Activated gamma-delta T cell treated with anti-CD3 and anti-CD28 coated beads, Interleukin-2, amount 50 U/mL, for 16 hours (primary cell): Measurements from ENCODE around the gene ZFAND5.

Experiments used
- DNase-seq: peaks from one replicate; pipeline ENCODE4 v3.0.0-alpha.2; 2020; ENCODE audit warnings: low read depth

Gene ZFAND5, protein sequence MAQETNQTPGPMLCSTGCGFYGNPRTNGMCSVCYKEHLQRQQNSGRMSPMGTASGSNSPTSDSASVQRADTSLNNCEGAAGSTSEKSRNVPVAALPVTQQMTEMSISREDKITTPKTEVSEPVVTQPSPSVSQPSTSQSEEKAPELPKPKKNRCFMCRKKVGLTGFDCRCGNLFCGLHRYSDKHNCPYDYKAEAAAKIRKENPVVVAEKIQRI

DNA sequence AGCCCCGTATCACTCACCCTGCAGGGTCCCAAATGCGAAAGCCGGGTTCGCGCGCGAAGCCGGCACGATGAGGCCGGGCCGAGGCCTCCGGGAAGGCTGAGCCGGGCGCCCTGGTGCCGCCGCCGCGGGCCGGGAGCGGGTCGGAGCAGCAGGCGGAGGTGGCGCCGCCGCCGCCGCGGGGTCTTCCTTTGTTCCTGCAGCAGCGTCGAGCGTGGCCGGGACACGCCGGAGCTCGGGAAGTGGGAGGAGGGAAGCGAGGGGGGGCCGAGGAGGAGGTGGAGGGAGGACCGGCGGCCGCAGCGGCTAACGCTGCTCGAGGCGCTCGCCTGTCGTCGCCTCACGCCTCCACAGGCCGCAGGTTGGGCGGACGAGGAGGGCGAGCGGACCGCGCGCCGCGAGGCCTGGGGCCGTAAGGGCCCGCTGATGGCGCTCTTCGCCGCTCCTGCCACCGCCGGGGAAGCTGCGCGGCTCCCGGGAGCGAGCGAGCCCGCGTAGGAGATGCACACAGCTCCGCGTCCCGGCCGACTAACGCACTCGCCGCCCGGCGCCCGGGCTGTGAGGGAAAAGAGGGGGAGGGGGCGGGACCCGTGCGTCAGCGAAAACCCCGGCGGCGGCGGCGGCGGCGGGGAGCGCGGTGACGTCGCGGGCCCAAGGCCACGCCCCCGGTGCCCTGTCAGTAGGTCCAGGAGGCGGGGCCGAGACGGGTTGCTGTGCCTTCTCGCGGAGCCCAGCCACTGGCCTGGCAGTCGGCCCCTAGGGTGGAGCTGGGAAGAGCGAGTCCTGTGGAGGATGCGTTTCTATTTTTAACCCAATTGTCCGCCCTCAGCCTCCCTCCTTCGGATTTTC, at the start of gene ZFAND5:
ZFAND5 (minus strand) TSS at position 530 of the 846 bp plus-strand sequence. CDS start 4,430 bp downstream, outside the sequence.
- peak; percentile 91 for DNase-seq

- no peak for DNase-seq
Observed at GRCh38 chr9:72412483-72413040, 47.6 kb upstream of the ZFAND5 start.

DNA sequence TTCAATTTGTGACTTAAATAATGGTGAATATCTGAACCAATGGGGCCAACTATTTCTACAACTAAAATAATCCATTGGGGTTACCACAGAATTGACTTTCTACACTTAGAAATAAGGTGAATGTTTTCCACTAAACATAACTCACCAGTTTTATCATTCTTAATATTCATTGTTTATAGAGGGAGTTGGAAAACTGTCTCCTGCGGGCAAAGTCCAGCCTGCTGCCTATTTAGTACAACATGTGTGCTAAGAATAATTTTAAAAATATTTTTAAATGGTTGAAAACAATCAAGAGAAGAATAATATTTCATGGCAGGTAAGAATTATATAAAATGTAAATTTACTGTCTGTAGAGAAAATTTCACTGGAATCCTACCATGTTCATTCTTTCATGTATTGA, 45.2 kb upstream of the ZFAND5 start:
- DNase-seq: no peak

DNA sequence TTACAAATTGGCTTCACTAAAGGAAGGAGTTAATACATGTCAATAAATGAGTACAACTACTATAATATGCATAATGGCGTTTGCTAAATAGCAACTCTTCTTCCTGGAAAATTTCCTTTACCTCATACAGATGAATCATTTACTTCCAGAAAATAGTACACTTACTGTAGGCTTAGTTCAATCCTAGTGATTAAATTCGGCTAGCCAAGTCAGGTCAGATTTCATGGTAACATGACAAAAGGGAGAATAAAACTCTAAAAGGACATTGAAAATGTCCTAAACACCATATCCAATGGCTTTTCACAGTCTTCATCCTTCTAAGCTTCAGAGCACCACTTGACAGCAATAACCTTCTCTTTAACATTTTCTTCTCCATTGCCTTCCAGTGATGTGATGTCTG, 42.1 kb upstream of the ZFAND5 start:
- no peak for DNase-seq

- DNase-seq: no peak
Observed at GRCh38 chr9:72402744-72403143, 37.7 kb upstream of the ZFAND5 start.

DNA sequence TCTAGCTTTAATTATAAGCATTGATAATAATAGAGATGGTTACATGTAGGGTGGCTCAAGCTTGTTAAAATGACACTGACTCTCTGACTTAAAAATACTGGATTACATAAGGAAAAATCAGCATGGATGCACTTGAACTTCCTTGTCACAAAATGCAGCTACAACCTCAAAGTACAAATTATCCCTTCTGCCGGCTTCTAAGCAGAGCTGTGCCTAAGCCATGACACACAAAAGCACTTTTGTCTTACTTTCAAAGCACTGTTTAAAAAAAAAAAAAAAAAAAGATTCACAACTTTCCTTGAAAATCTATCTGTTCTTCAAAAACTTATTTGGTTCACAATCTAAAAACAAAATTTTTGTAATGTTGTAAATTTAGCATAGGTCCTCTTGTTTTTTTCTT, 36.4 kb upstream of the ZFAND5 start:
- DNase-seq: no peak

GRCh38 chr9:72400866-72401265, 35.9 kb upstream of the ZFAND5 start:
- no peak for DNase-seq

DNA sequence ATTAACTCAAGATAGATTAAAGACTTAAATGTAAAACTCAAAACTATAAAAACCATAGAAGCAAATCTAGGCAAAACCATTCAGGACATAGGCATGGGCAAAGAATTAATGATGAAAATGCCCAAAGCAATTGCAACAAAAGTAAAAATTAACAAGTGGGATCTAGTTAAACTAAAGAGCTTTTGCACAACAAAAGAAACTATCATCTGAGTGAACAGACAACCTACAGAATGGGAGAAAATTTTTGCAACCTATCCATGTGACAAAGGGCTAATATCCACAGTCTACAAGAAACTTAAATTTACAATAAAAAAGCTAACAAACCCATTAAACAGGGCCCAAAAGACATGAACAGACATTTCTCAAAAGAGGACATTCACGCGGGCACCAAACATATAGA, 34.4 kb upstream of the ZFAND5 start:
- no peak for DNase-seq

DNA sequence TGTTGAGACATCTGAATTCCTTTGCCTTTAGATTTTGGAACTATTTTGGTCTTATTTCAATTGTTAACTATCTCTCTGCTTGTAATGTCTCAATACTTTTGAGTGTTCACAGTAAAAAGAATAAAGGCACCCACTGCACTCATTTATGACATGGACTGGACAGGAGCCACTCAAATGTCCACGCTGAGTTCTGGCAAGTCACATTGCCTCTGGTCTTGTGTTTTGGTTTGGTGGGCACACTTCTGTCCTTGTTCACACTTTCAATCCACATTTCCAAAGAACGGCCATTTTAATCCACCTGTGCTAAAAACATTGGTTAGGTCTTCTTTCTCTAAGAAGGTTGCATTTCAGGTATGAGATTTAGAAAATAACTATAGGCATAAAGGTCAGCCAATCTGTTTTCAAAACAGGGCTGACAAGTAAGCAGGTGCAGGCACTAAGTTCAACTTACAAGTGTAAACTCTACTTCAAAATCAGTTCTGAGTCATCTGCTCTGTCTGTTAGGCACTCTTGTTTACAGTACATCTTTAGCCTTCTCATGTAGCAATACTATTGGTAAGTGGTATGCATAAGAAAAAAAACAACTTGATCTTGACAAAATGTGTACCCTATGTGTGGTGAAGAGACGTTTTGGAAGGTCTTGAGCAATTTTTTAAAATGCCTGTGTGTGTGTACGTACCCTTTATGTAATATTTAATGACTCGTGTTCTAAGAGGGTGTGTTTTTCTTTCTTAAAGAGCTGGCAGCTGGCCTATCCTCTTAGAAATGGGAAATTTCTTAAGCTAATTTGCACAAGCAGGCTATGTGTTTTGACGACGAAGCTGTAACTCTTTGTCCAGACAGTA, 31.5 kb upstream of the ZFAND5 start:
- no peak for DNase-seq

DNA sequence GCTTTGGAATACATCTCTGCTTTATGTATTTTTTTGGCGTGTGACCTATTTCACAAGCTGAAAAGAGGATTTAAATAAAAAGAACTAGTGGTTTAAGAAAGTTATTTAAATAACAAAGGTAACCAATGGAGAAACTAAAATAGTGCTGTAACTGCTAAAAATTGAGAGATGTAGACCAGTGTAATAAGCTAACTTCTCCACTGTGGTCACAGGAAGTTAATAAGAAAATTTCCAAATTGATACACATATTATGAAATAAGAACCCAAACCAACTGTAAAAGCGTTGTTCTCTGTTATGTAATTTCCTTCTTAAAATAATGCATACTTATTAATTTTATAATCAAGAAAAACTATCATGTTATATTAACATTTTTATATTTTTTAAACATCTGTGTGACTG, 29.1 kb upstream of the ZFAND5 start:
- no peak for DNase-seq

GRCh38 chr9:72390907-72391306, 25.9 kb upstream of the ZFAND5 start:
- no peak for DNase-seq

GRCh38 chr9:72386186-72386585, 21.2 kb upstream of the ZFAND5 start:
- DNase-seq: no peak

- DNase-seq: no peak
Observed at GRCh38 chr9:72384710-72385485, 19.9 kb upstream of the ZFAND5 start.

- DNase-seq: no peak
Observed at GRCh38 chr9:72383978-72384709, 19.1 kb upstream of the ZFAND5 start.

- no peak for DNase-seq
Observed at GRCh38 chr9:72382405-72382804, 17.4 kb upstream of the ZFAND5 start.

DNA sequence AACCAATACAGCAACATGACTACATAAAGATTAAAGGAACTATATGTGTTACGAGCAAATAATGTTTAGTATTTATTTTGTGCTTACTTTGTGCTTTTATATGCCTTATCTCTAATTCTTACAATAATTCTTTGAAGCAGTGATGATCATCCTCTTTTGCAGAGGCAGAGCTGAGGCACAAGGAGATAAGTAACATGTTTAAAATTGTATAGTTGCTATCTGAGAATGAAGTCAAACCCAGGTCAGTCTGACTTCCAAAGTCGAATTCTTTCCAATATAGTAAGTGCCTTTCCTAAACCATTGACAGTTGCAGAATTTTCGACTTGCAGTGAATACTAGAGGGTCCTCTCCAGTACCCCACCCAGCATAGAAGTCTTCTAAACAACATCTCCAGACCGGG, 12.0 kb upstream of the ZFAND5 start:
- DNase-seq: no peak

- DNase-seq: no peak
Observed at GRCh38 chr9:72371151-72371550, 6.1 kb upstream of the ZFAND5 start.

GRCh38 chr9:72365525-72366256, 683 bp upstream of the ZFAND5 start:
- DNase-seq: peak; percentile 44

DNA sequence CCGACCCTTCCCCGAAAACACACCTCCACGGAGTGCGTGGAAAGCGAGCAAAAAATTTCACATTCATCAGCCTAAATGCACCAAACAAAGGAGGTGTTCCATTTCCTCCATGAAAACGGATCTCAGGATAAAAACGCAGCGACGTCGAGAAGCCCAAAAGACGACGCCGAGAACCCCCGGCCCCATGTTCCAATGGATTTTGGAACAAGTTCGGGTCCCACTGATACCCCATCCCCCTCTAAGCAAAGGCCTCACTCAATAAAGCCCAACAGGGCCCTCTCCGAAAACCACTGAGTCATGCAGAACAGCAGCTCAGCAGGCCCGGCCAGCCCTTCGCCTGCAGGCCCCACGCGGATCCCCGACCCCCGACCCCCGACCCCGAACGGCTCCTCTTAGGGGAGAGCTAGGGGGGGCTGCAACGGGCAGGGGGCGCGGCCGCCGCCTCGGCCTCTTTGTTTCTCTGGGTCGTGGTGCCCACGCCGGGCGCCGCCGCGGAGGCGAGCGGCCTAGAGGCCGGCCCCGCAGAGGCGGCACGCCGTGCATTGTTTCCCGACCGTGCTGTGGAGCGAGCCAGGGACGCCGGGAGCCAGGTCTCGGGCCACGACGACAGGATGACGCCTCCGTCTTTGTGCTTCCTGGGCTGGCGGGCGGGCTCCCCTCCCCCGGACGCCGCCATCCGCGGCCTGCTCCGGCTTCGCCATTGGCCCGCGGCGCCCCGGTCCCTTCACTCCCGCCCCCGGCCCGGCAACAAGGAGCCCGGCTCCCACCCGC, 915 bp downstream of the ZFAND5 start:
- DNase-seq: peak; percentile 61
